H9 (cell line): ENCODE measurements around the gene DSN1. TPM values are rescaled to one million over a fixed set of nuclear protein-coding genes. Genes with fewer than 3 reads are reported as not detected.

Experiments used
- DNase-seq: peaks from one replicate; pipeline ENCODE4 v3.0.0-alpha.2; 2017
- H2AFZ ChIP-seq: one replicate; pipeline ENCODE4 v1.6.1; 2013; ENCODE audit warnings: mild to moderate bottlenecking, low read length, control low read depth, moderate library complexity
- H2AK5ac ChIP-seq: 2 replicates; pipeline ENCODE4 v1.6.1; 2013; ENCODE audit warnings: low read length, control low read depth, mixed read lengths; ENCODE audit not compliant: insufficient read length
- H2BK120ac ChIP-seq: one replicate; pipeline ENCODE4 v1.6.1; 2013; ENCODE audit warnings: low read depth, mild to moderate bottlenecking, low read length, control low read depth, inconsistent platforms; ENCODE audit not compliant: poor library complexity, severe bottlenecking
- H2BK12ac ChIP-seq: 2 replicates; pipeline ENCODE4 v1.6.1; 2013; ENCODE audit warnings: low read length, control low read depth, mixed read lengths, low read depth; ENCODE audit not compliant: insufficient read length
- H2BK15ac ChIP-seq: 2 replicates; pipeline ENCODE4 v1.6.1; 2013; ENCODE audit warnings: low read depth, low read length, control low read depth
- H2BK20ac ChIP-seq: one replicate; pipeline ENCODE4 v1.6.1; 2013; ENCODE audit warnings: low read depth, mild to moderate bottlenecking, low read length, control low read depth, inconsistent platforms; ENCODE audit not compliant: poor library complexity, severe bottlenecking
- H2BK5ac ChIP-seq: 2 replicates; pipeline ENCODE4 v1.6.1; 2013; ENCODE audit warnings: low read length, control low read depth, mixed read lengths; ENCODE audit not compliant: insufficient read length
- H3K14ac ChIP-seq: 2 replicates; pipeline ENCODE4 v1.6.1; 2013; ENCODE audit warnings: low read length, control low read depth; ENCODE audit not compliant: insufficient read depth
- H3K18ac ChIP-seq: 2 replicates; pipeline ENCODE4 v1.6.1; 2013; ENCODE audit warnings: low read depth, mild to moderate bottlenecking, mixed read lengths, low read length, control low read depth; ENCODE audit not compliant: insufficient read length
- H3K23ac ChIP-seq: 2 replicates; pipeline ENCODE4 v1.6.1; 2013; ENCODE audit warnings: low read length, control low read depth, mixed read lengths, low read depth; ENCODE audit not compliant: insufficient read length
- H3K23me2 ChIP-seq: 2 replicates; pipeline ENCODE4 v1.6.1; 2013; ENCODE audit warnings: low read depth, mild to moderate bottlenecking, mixed read lengths, low read length, control low read depth; ENCODE audit not compliant: insufficient read length, poor library complexity, severe bottlenecking
- H3K27ac ChIP-seq: 2 replicates; pipeline ENCODE4 v1.5.1; 2013; ENCODE audit warnings: low read length, control low read depth, mixed read lengths, low read depth; ENCODE audit not compliant: insufficient read length
- H3K27me3 ChIP-seq: 2 replicates; pipeline ENCODE4 v1.6.1; 2013; ENCODE audit warnings: low read length, control low read depth, inconsistent platforms; ENCODE audit not compliant: insufficient read depth
- H3K4ac ChIP-seq: 2 replicates; pipeline ENCODE4 v1.6.1; 2013; ENCODE audit warnings: low read depth, mild to moderate bottlenecking, control low read depth, inconsistent platforms, low read length, moderate library complexity
- H3K4me1 ChIP-seq: 2 replicates; pipeline ENCODE4 v1.6.1; 2013; ENCODE audit warnings: low read length, control low read depth, inconsistent platforms; ENCODE audit not compliant: insufficient read depth
- H3K4me2 ChIP-seq: 2 replicates; pipeline ENCODE4 v1.6.1; 2013; ENCODE audit warnings: low read length, control low read depth, mixed read lengths; ENCODE audit not compliant: insufficient read length, insufficient read depth
- H3K56ac ChIP-seq: 2 replicates; pipeline ENCODE4 v1.6.1; 2013; ENCODE audit warnings: low read depth, mild to moderate bottlenecking, mixed read lengths, low read length, control low read depth; ENCODE audit not compliant: insufficient read length
- H3K79me1 ChIP-seq: 2 replicates; pipeline ENCODE4 v1.6.1; 2013; ENCODE audit warnings: low read depth, mild to moderate bottlenecking, moderate library complexity, low read length, control low read depth, inconsistent platforms; ENCODE audit not compliant: insufficient read depth, poor library complexity, severe bottlenecking
- H3K79me2 ChIP-seq: 2 replicates; pipeline ENCODE4 v1.6.1; 2013; ENCODE audit warnings: low read length, control low read depth, inconsistent platforms; ENCODE audit not compliant: insufficient read depth
- H3K9ac ChIP-seq: 2 replicates; pipeline ENCODE4 v1.6.1; 2013; ENCODE audit warnings: low read length, control low read depth, mixed read lengths; ENCODE audit not compliant: insufficient read length; ENCODE audit errors: extremely low read depth
- H3K9me3 ChIP-seq: one replicate; pipeline ENCODE4 v1.6.1; 2013; ENCODE audit warnings: low read depth, low read length, inconsistent platforms; ENCODE audit not compliant: control insufficient read depth
- H3T11ph ChIP-seq: one replicate; pipeline ENCODE4 v1.6.1; 2013; ENCODE audit warnings: mild to moderate bottlenecking, low read length, control low read depth, inconsistent platforms
- H4K20me1 ChIP-seq: one replicate; pipeline ENCODE4 v1.6.1; 2013; ENCODE audit not compliant: control insufficient read depth, insufficient read length, insufficient read depth
- H4K5ac ChIP-seq: 2 replicates; pipeline ENCODE4 v1.6.1; 2013; ENCODE audit warnings: low read depth, mild to moderate bottlenecking, mixed read lengths, low read length, control low read depth; ENCODE audit not compliant: insufficient read length
- H4K8ac ChIP-seq: replicated peaks from 2 replicates; pipeline ENCODE4 v1.6.1; 2013; ENCODE audit warnings: low read length, control low read depth, mixed read lengths, low read depth; ENCODE audit not compliant: insufficient read length
- H4K91ac ChIP-seq: 2 replicates; pipeline ENCODE4 v1.6.1; 2013; ENCODE audit warnings: low read depth, mild to moderate bottlenecking, moderate library complexity, mixed read lengths, low read length, control low read depth; ENCODE audit not compliant: insufficient read length
- H3K27ac Mint-ChIP-seq, 3 experiments: 2 replicates in 2 of 3; 3 replicates in 1 of 3; pipeline ENCODE4 v1.8.0; 2020 to 2021; ENCODE audit warnings: mixed read lengths in 3 of 3, mild to moderate bottlenecking in 1 of 3, moderate library complexity in 1 of 3
- H3K27me3 Mint-ChIP-seq: 2 replicates; pipeline ENCODE4 v1.8.0; 2021; ENCODE audit warnings: low read depth, mild to moderate bottlenecking, moderate library complexity, mixed read lengths
- H3K36me3 Mint-ChIP-seq, 3 experiments: 2 replicates in 2 of 3; 3 replicates in 1 of 3; pipeline ENCODE4 v1.8.0; 2020 to 2021; ENCODE audit warnings: low read depth in 3 of 3, mixed read lengths in 3 of 3; ENCODE audit not compliant: insufficient read depth in 1 of 3
- H3K4me1 Mint-ChIP-seq, 2 experiments: 2 replicates each; pipeline ENCODE4 v1.8.0; 2020; ENCODE audit warnings: mixed read lengths in 2 of 2
- H3K4me3 Mint-ChIP-seq, 2 experiments: 2 replicates in 1 of 2; 3 replicates in 1 of 2; pipeline ENCODE4 v1.8.0; 2020 to 2021; ENCODE audit warnings: mild to moderate bottlenecking in 2 of 2, mixed read lengths in 2 of 2, moderate library complexity in 1 of 2
- H3K9me3 Mint-ChIP-seq, 2 experiments: 2 replicates in 1 of 2; 3 replicates in 1 of 2; pipeline ENCODE4 v1.8.0; 2020; ENCODE audit warnings: mild to moderate bottlenecking in 2 of 2, mixed read lengths in 2 of 2, moderate library complexity in 1 of 2
- WGBS: extraction: QIAGEN DNeasy Blood & Tissue Kit; methylation state at CpG from one replicate; pipeline ENCODE4 v1.1.7; 2013; ENCODE audit warnings: missing lambda C conversion rate, low lambda C conversion rate, mixed read lengths; ENCODE audit not compliant: insufficient read length; ENCODE audit errors: extremely low coverage; 5-methylcytosine and 5-hydroxymethylcytosine counted together
- total RNA-seq: library from RNA; stranded (reverse); gene quantifications from 2 replicates; pipeline ENCODE4 v1.2.1, GENCODE V29; 2021
- TF ChIP-seq, protein P1 (sequence below): fragments of 200-600 bp; sonication (generic); conservative IDR thresholded peaks from 3 replicates; pipeline ENCODE4 v1.8.0; 2021; ENCODE audit warnings: antibody characterized with exemption, mild to moderate bottlenecking

DSN1 gene
- total RNA-seq, 1 experiment from 2014 or later, result 22.8 TPM

DNA sequence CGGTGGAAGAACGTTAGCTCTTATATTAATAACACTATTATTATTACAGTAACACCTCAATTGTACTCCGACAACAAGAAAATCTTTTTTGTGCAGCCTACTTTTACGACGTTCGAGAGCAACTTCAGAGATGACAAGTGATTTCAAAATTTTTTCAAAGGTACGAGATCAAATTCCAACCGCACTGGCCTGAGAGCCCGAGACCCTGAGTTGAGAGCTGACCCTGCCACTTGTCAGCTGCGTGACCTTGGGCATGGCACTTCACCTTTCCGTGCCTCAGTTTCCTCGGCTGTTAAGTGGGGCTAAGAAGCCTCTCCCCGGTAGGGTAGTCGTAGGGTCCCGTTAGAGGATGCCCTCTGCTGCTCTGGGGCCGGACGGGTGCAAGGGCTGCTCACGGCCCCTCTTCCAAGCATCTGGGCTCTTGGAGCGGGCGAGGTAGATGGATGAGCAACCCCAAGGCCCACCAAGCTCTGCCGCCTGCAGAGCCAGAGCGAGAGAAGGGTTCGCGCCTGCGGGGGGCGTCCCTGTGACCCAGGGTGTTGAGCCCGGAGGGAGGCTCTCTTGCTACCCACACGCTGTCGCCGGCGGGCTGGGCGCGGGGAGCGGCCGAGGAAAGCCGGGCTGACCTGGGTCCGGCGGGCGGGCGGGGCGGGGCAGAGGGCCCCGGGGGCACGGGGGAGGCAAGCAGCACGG, 28.2 kb downstream of the DSN1 start:
- no peaks in the 10 kb centered on the region; the same call in 1 of the 2 replicates for H3K27me3 Mint-ChIP-seq
- Histone ChIP-seq H3K18ac (no peak overlapping the region), H3K23ac (no peak overlapping the region), H2BK15ac (no peak overlapping the region), H2BK5ac (no peak overlapping the region), H3K9me3 (no peaks in the 10 kb centered on the region), H3K14ac (no peak overlapping the region), H3K79me2 (0 out of 2 replicates have a peak, but pooled peaks cover 2% of the 10 kb centered on the region), H3K4ac (no peak overlapping the region), H3K4me2 (peak overlapping the region; percentile 66), H2AK5ac (no peak overlapping the region), H4K91ac (no peak overlapping the region), H3T11ph (no peak overlapping the region), H4K20me1 (no peaks in the 10 kb centered on the region), H3K27ac (no peak overlapping the region), H2BK12ac (no peak overlapping the region), H3K9ac (no peak overlapping the region), H3K56ac (no peak overlapping the region), H2AFZ (no peak overlapping the region), H4K8ac (no peak overlapping the region), H3K4me1 (no peaks in the 10 kb centered on the region), H4K5ac (no peak overlapping the region), H2BK20ac (no peak overlapping the region), H2BK120ac (no peak overlapping the region), H3K79me1 (no peaks in the 10 kb centered on the region), H3K23me2 (peaks cover 6% of the 10 kb centered on the region), H3K27me3 (no peaks in the 10 kb centered on the region)
- peaks cover 17 to 18% of the 10 kb centered on the region in 2 experiments for H3K4me1 Mint-ChIP-seq
- DNase-seq, result no peak
- TF ChIP-seq, protein P1, sequence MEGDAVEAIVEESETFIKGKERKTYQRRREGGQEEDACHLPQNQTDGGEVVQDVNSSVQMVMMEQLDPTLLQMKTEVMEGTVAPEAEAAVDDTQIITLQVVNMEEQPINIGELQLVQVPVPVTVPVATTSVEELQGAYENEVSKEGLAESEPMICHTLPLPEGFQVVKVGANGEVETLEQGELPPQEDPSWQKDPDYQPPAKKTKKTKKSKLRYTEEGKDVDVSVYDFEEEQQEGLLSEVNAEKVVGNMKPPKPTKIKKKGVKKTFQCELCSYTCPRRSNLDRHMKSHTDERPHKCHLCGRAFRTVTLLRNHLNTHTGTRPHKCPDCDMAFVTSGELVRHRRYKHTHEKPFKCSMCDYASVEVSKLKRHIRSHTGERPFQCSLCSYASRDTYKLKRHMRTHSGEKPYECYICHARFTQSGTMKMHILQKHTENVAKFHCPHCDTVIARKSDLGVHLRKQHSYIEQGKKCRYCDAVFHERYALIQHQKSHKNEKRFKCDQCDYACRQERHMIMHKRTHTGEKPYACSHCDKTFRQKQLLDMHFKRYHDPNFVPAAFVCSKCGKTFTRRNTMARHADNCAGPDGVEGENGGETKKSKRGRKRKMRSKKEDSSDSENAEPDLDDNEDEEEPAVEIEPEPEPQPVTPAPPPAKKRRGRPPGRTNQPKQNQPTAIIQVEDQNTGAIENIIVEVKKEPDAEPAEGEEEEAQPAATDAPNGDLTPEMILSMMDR, result 0 out of 3 replicates have a peak, but pooled peaks have one; percentile 20
- WGBS, result no CpG with 5 or more reads among the region's 44 CpGs
- H3K27ac Mint-ChIP-seq, result 0 out of 7 replicates have a peak overlapping the region, but pooled peaks of 1 of the 3 experiments have one; percentile 27
- H3K9me3 Mint-ChIP-seq, result no peaks in the 10 kb centered on the region
- peaks cover 0 to 4% (median 0%) of the 10 kb centered on the region in 3 experiments; a peak in 1 of 7 replicates for H3K36me3 Mint-ChIP-seq
- H3K4me3 Mint-ChIP-seq, result peak overlapping the region; percentile 85 to 92
